Coronary artery (tissue), 2 donors: ENCODE results near the gene TAOK3.
A peak's percentile ranks its signal among the peaks of the same experiment; 100 is the strongest.
"Not testable (repeated sequence)": the region's sequence is repeated elsewhere in the genome, so short reads cannot be mapped to it uniquely, and the experiment has no call there.

Experiments
- DNase-seq: peaks from one replicate; pipeline ENCODE4 v3.0.0-alpha.2; 2017; ENCODE audit warnings: low spot score
- H3K27ac ChIP-seq, 2 donors: fragments of 200-600 bp; sonication (generic); one replicate each; pipeline ENCODE4 v1.5.1; 2016 to 2019
- H3K4me3 ChIP-seq: fragments of 200-600 bp; sonication (generic); 2 replicates; pipeline ENCODE4 v1.5.1; 2016; ENCODE audit warnings: mild to moderate bottlenecking, moderate library complexity
- CTCF ChIP-seq: fragments of 200-600 bp; sonication (generic); IDR thresholded peaks from one replicate; pipeline ENCODE4 v1.5.1; 2019; ENCODE audit warnings: antibody characterized with exemption

The TAOK3 gene

GRCh38 chr12:118135788-118136558 is 236.7 kb downstream of the TAOK3 start, which contains the start of gene PEBP1:
PEBP1 (plus strand) TSS chr12:118136124; CDS start chr12:118136210, 86 bp downstream.
- Histone ChIP-seq H3K4me3 (peak within 1 kb of the TSS; percentile 92), H3K27ac (peak within 1 kb of the TSS; percentile 90 to 94)
- TF ChIP-seq CTCF, result no peak
- DNase-seq, result peak; percentile 96

GRCh38 chr12:118129436-118129835 is 243.3 kb downstream of the TAOK3 start:
- DNase-seq, H3K4me3 ChIP-seq, H3K27ac ChIP-seq: not testable (repeated sequence)

- DNase-seq, result no peak
- no peak for TF ChIP-seq CTCF
- Histone ChIP-seq H3K27ac (no peak overlapping the region), H3K4me3 (no peak overlapping the region)
These were observed 244.8 kb downstream of the TAOK3 start for GRCh38 chr12:118127867-118128266.

- Histone ChIP-seq H3K4me3 (no peak overlapping the region), H3K27ac (no peak overlapping the region)
- no peak for TF ChIP-seq CTCF
- no peak for DNase-seq
These were observed 246.5 kb downstream of the TAOK3 start for GRCh38 chr12:118126119-118126757.

GRCh38 chr12:118125743-118126118 is 247.0 kb downstream of the TAOK3 start:
- no peak for DNase-seq
- no peak for TF ChIP-seq CTCF
- H3K4me3 ChIP-seq, result no peak overlapping the region
- no peak overlapping the region for H3K27ac ChIP-seq

GRCh38 chr12:118124333-118124874 is 248.3 kb downstream of the TAOK3 start:
- H3K27ac ChIP-seq, result no peak overlapping the region
- no peak for DNase-seq
- H3K4me3 ChIP-seq, result no peak overlapping the region
- TF ChIP-seq CTCF, result no peak

GRCh38 chr12:118122264-118122663 is 250.4 kb downstream of the TAOK3 start:
- H3K4me3 ChIP-seq, result no peak overlapping the region
- TF ChIP-seq CTCF, result no peak
- H3K27ac ChIP-seq, result no peak overlapping the region
- DNase-seq, result no peak
